ENCODE data around the gene FHIT. TPM values are rescaled to one million over a fixed set of nuclear protein-coding genes. Genes with fewer than 3 reads are reported as not detected.

FHIT gene
- total and polyA plus RNA-seq, 2 of the 4 experiments (the other 2 are of a cell fraction) = 0.07 TPM; not detected in 1

- no peaks in the 10 kb centered on the region for H3K4me1 ChIP-seq (ENCODE audit: control insufficient read depth, insufficient read depth, low read length)
- dilution Hi-C loops (cut with HindIII; ENCODE audit: low sequenced_read_pairs, unreplicated experiment) = no loop called here
- no peaks in the 10 kb centered on the region for H4K20me1 ChIP-seq (ENCODE audit: insufficient read depth, low read length)
- DNase-seq = no peak
- ChIA-PET POLR2A (ENCODE audit: unreplicated experiment) (no interaction called here), CTCF (no interaction called here)
- H3K14ac ChIP-seq (replicated peaks; ENCODE audit: low read depth, low read length) = no peak overlapping the region
- no peak overlapping the region for H2AK5ac ChIP-seq (ENCODE audit: low read depth, low read length)
- no peaks in the 10 kb centered on the region for H3K9me1 ChIP-seq (ENCODE audit: insufficient read depth, low read length)
- intact Hi-C loops (cut with micrococcal nuclease) = no loop called here
- H3K36me3 ChIP-seq (ENCODE audit: control insufficient read depth, insufficient read depth, low read length) = no peaks in the 10 kb centered on the region
- ATAC-seq (ENCODE audit: low read depth) = no peak
- no peak overlapping the region for H3K18ac ChIP-seq (ENCODE audit: low read depth, low read length)
- H3K9ac ChIP-seq (ENCODE audit: low read depth, low read length) = no peak overlapping the region
- no peak overlapping the region for H3K4me2 ChIP-seq (ENCODE audit: low read depth, low read length)
- TF ChIP-seq CEBPB (IDR thresholded peaks at IDR 0.05; ENCODE audit: low read depth, low read length) = no peak
- no peak for TF ChIP-seq MAFK (IDR thresholded peaks at IDR 0.05; ENCODE audit: low read depth, low read length)
- no peak for TF ChIP-seq BHLHE40 (IDR thresholded peaks at IDR 0.05; ENCODE audit: low read depth, low read length)
- TF ChIP-seq MAZ (IDR thresholded peaks at IDR 0.05; ENCODE audit: borderline replicate concordance, low read depth, low read length) = no peak
- no peak for TF ChIP-seq POLR2A (IDR thresholded peaks at IDR 0.05; ENCODE audit: low read depth, low read length)
- TF ChIP-seq SMC3 (IDR thresholded peaks at IDR 0.05; ENCODE audit: low read depth, low read length) = no peak
- TF ChIP-seq USF2 (IDR thresholded peaks at IDR 0.05; ENCODE audit: low read depth, low read length) = no peak
- no peak for TF ChIP-seq NFE2L2 (IDR thresholded peaks at IDR 0.05; ENCODE audit: low read depth, low read length)
- no peak for TF ChIP-seq MXI1 (IDR thresholded peaks at IDR 0.05; ENCODE audit: borderline replicate concordance, low read depth, low read length)
- TF ChIP-seq RCOR1 (IDR thresholded peaks at IDR 0.05; ENCODE audit: insufficient replicate concordance, low read length) = no peak
- TF ChIP-seq, protein P1, sequence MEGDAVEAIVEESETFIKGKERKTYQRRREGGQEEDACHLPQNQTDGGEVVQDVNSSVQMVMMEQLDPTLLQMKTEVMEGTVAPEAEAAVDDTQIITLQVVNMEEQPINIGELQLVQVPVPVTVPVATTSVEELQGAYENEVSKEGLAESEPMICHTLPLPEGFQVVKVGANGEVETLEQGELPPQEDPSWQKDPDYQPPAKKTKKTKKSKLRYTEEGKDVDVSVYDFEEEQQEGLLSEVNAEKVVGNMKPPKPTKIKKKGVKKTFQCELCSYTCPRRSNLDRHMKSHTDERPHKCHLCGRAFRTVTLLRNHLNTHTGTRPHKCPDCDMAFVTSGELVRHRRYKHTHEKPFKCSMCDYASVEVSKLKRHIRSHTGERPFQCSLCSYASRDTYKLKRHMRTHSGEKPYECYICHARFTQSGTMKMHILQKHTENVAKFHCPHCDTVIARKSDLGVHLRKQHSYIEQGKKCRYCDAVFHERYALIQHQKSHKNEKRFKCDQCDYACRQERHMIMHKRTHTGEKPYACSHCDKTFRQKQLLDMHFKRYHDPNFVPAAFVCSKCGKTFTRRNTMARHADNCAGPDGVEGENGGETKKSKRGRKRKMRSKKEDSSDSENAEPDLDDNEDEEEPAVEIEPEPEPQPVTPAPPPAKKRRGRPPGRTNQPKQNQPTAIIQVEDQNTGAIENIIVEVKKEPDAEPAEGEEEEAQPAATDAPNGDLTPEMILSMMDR (conservative IDR thresholded peaks at IDR 0.05; ENCODE audit: low read depth, low read length) = no peak
- no peak for TF ChIP-seq CHD1 (IDR thresholded peaks at IDR 0.05; ENCODE audit: low read depth, low read length)
- no peak overlapping the region for H3K23ac ChIP-seq (ENCODE audit: low read depth, low read length)
- no peak overlapping the region for H4K91ac ChIP-seq (ENCODE audit: insufficient read depth, low read depth, low read length)
- no peak overlapping the region for H2BK5ac ChIP-seq (ENCODE audit: low read depth, low read length, poor library complexity, severe bottlenecking)
- no peaks in the 10 kb centered on the region; the same call in 1 of the 2 replicates for H3K27me3 ChIP-seq (ENCODE audit: control insufficient read depth, insufficient read depth, low read length)
- no CpG with 5 or more reads among the region's 3 CpGs for WGBS, 2 experiments (ENCODE audit: extremely low coverage in 2 of 2, insufficient read length in 1 of 2)
- H3K4ac ChIP-seq (ENCODE audit: low read depth, low read length) = no peak overlapping the region
- no peak overlapping the region for H2AFZ ChIP-seq (replicated peaks; ENCODE audit: low read length, poor library complexity)
- no peak overlapping the region for H3K56ac ChIP-seq (ENCODE audit: extremely low read depth, insufficient read depth, low read length)
- no peaks in the 10 kb centered on the region for H3K79me1 ChIP-seq (ENCODE audit: low read depth in 1 of 2, low read length in 2 of 2)
- H3K9me3 ChIP-seq (ENCODE audit: control insufficient read depth, insufficient read depth, low read length) = no peaks in the 10 kb centered on the region
- no peak overlapping the region for H2BK15ac ChIP-seq (ENCODE audit: low read depth, low read length)
- no peak overlapping the region for H2BK120ac ChIP-seq (ENCODE audit: low read depth, low read length)
- H2BK20ac ChIP-seq (ENCODE audit: low read depth, low read length) = no peak overlapping the region
- no peak overlapping the region for H3K27ac ChIP-seq (ENCODE audit: insufficient read depth, low read length)
- H2AK9ac ChIP-seq (replicated peaks; ENCODE audit: low read depth, low read length, poor library complexity) = no peak overlapping the region
- no peak overlapping the region for H4K5ac ChIP-seq (ENCODE audit: low read depth, low read length)
- no peak overlapping the region for H4K8ac ChIP-seq (ENCODE audit: low read depth in 2 of 2, low read length in 2 of 2)
- H3K4me3 ChIP-seq (ENCODE audit: insufficient read depth, low read depth, low read length) = no peak overlapping the region
- in situ Hi-C loops (cut with MboI; ENCODE audit: low sequenced_read_pairs) = no loop called here
- no TSS peak for BruUV-seq (replicated peaks)
These were observed 1355.3 kb downstream of the FHIT start for GRCh38 chr3:59895972-59896371.
